Ovary (tissue), 9 donors: ENCODE results near the gene SKAP2. TPM values are rescaled to one million over a fixed set of nuclear protein-coding genes. Genes with fewer than 3 reads are reported as not detected.
A peak's percentile ranks its signal among the peaks of the same experiment; 100 is the strongest.

ENCODE experiments used
- DNase-seq, 5 donors: peaks; one replicate each; pipeline ENCODE4 v3.0.0-alpha.2; 2019 to 2020
- H3K27ac ChIP-seq, 2 donors: fragments of 200-600 bp; one replicate each; pipeline versions ENCODE4 v1.5.1 to v1.8.0; 2019 to 2022
- H3K27me3 ChIP-seq: fragments of 200-600 bp; one replicate; pipeline ENCODE4 v1.8.0; 2022
- H3K36me3 ChIP-seq: fragments of 200-600 bp; sonication (generic); one replicate; pipeline ENCODE4 v1.5.1; 2019
- H3K4me1 ChIP-seq: one replicate; pipeline ENCODE4 v1.8.1; 2013; ENCODE audit warnings: mild to moderate bottlenecking, moderate library complexity; ENCODE audit not compliant: insufficient read depth
- H3K4me3 ChIP-seq: fragments of 200-600 bp; sonication (generic); one replicate; pipeline ENCODE4 v1.5.1; 2017
- H3K9me3 ChIP-seq, 2 donors: fragments of 200-600 bp in 1 of 2; sonication (generic) in 1 of 2; one replicate each; pipeline versions ENCODE4 v1.5.1 to v1.8.1; 2013 to 2019; ENCODE audit warnings: mild to moderate bottlenecking in 1 of 2, moderate library complexity in 1 of 2
- EP300 ChIP-seq: sonication (generic); formaldehyde crosslinking; IDR thresholded peaks from one replicate; pipeline ENCODE4 v1.6.1; 2017; ENCODE audit warnings: antibody characterized with exemption
- POLR2A ChIP-seq: fragments of 450-650 bp; IDR thresholded peaks from one replicate; pipeline ENCODE4 v1.6.1; 2017; ENCODE audit warnings: antibody characterized with exemption, mild to moderate bottlenecking, moderate library complexity
- WGBS, 3 donors: extraction: QIAGEN DNeasy Blood & Tissue Kit in 1 of 3; methylation state at CpG; one replicate each; pipeline versions ENCODE4 v1.1.5 to v1.1.7; 2013 to 2017; 5-methylcytosine and 5-hydroxymethylcytosine counted together
- intact Hi-C, 4 donors: fragments of 100-400 bp; cut with DNase I; formaldehyde crosslinking; loops; one replicate each; pipeline versions ENCODE4 v1.11.0 to v1.15.1; 2022 to 2023
- polyA plus RNA-seq, 2 donors: library from polyadenylated mRNA; stranded (reverse); fragments of 200-250 nt in 1 of 2; fragments of 350-450 nt in 1 of 2; fragmentation: Illumina TruSeq in 1 of 2; extraction: RNeasy Lipid Tissue Mini Kit (QIAGEN cat#74804) in 1 of 2; gene quantifications; one replicate each; pipeline ENCODE4 v1.2.3, GENCODE V29; 2013 to 2014
- total RNA-seq, 7 donors: library from RNA; depleted of rRNA in 2 of 7; stranded (reverse); fragments of >200 nt in 2 of 7; fragmentation: NEBNext Ultra II Directional in 3 of 7; extraction: Animal tissue kit (Norgen Biotek cat#: 25700) in 3 of 7; gene quantifications; one replicate each; pipeline versions ENCODE4 v1.1.0 to v1.2.4, GENCODE V29; 2016 to 2023
- TF ChIP-seq, protein P1 (sequence below), 3 donors: fragments of 450-650 bp in 2 of 3; fragments of 200-600 bp in 1 of 3; IDR thresholded peaks; one replicate each; pipeline versions ENCODE4 v1.5.1 to v1.8.0; 2016 to 2022; ENCODE audit warnings: antibody characterized with exemption in 3 of 3, mild to moderate bottlenecking in 1 of 3
- donor health status: DM: no; HTN: no; CAD: no; lungs with moderate emphysema.
- donor health status: DM: no; HTN: no; CAD: no.
- donor health status: Bipolar disorder and iron deficiency.
- donor health status: DM: yes; HTN: yes; CAD: no.
- donor health status: DM: no; HTN: no; CAD: no.
- donor health status: DM: yes; HTN: yes; CAD: no.

The SKAP2 gene
- total and polyA plus RNA-seq, 9 donors: 8.6 to 40.8 (median 20.0) TPM

DNA sequence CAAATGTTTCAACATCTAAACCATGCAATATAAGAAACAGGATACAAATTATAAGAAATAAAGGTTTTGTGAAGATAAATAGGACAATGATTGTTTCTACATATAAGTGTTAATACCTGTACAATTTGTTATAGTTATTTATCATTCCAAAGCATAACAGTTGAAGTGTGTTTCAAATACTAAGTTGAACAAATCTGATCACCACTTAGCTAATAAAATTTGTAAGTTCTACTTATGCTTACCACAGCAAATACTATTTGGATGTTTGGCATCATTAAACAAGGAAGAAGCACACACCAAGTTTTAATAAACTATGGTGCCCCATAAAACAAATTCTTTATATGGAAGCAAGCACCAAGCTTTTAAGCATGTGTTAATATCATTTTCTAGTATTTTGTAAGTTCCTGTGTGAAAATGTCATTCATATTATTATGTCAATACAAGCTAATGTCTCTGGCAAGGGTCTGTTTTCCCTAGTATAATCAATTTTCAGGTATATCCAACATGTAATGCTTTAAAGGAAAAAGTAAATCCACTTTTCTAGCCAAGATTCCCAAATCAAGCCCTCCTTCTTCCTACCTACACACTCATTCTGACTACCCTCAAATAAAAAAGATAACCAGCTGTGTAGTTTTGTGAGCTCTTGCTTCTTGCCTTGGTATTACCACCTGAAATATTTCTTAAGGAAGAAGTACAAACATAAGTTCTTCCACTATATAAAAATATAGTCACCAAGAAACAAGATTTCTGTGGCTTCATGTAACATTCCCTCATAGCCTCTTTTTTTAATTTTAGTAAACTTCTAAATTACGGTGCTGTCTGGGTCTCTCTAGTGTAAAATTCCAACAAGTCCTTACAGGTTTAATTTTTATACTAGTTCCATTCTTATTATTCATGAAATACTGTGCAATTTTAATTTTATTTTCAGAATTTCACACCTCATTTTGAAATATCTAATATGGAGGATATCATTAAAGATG is 9.2 kb downstream of the SKAP2 start:
- no peaks in the 10 kb centered on the region for H3K36me3 ChIP-seq
- H3K9me3 ChIP-seq: no peaks in the 10 kb centered on the region
- 93 to 98% (median 94%) methylated on average over 1 of the region's 1 CpG for WGBS, 3 donors
- no peak for DNase-seq
- no peak for TF ChIP-seq POLR2A
- TF ChIP-seq EP300: no peak
- TF ChIP-seq, protein P1, sequence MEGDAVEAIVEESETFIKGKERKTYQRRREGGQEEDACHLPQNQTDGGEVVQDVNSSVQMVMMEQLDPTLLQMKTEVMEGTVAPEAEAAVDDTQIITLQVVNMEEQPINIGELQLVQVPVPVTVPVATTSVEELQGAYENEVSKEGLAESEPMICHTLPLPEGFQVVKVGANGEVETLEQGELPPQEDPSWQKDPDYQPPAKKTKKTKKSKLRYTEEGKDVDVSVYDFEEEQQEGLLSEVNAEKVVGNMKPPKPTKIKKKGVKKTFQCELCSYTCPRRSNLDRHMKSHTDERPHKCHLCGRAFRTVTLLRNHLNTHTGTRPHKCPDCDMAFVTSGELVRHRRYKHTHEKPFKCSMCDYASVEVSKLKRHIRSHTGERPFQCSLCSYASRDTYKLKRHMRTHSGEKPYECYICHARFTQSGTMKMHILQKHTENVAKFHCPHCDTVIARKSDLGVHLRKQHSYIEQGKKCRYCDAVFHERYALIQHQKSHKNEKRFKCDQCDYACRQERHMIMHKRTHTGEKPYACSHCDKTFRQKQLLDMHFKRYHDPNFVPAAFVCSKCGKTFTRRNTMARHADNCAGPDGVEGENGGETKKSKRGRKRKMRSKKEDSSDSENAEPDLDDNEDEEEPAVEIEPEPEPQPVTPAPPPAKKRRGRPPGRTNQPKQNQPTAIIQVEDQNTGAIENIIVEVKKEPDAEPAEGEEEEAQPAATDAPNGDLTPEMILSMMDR (IDR thresholded peaks at IDR 0.05): no peak
- H3K27ac ChIP-seq: no peak overlapping the region
- no peak overlapping the region for H3K4me3 ChIP-seq
- no peaks in the 10 kb centered on the region for H3K27me3 ChIP-seq
- intact Hi-C loops: loop anchor here in 3 of 4 donors (5.0 kb wide), 2 partner anchors 277 to 287 kb away; partner anchors contain the start of genes HOXA5 (in 3 of the 3) and HOXA4 (in 1 of the 3)
- peaks cover 6% of the 10 kb centered on the region for H3K4me1 ChIP-seq

DNA sequence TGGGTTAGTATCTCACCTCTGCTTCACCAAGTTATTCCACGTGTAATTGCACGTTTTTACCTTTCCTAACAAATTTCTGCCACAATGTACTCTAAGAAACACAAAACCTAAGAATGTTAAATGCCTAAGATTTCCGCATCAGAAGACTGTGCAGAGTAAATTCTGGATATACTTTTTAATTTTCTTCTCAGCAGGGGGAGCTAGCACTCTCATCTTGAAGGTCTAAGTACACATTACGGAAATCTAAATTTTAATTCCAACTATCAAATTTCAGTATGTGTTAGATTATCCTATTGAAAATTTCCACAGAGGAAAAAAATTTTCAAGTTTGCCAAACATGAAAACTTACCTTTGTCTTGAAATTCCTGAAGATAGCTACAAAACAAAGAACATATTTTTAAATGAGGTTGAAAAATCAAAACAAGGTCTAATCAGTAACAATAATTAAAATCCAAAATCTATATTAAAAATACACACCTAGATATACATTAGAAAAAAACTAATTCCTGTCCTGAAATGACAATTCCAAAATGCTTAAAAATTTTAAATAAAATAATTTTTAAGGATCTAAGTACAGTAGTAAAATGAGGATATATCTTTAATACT is 10.5 kb downstream of the SKAP2 start:
- peaks cover 6% of the 10 kb centered on the region for H3K4me1 ChIP-seq
- H3K4me3 ChIP-seq: no peak overlapping the region
- H3K9me3 ChIP-seq: no peaks in the 10 kb centered on the region
- no peaks in the 10 kb centered on the region for H3K27me3 ChIP-seq
- no peak for DNase-seq
- intact Hi-C loops: loop anchor here in 2 of 4 donors (5.0 kb wide), 1 partner anchor 288 kb away; the partner anchor contains the start of gene HOXA5 (in 2 of the 2)
- H3K36me3 ChIP-seq: no peaks in the 10 kb centered on the region
- TF ChIP-seq, protein P1 (IDR thresholded peaks at IDR 0.05): peak in 2 of 3 donors; percentile 16 to 61
- no peak for TF ChIP-seq EP300
- WGBS, 3 donors: 29 to 32% (median 30%) methylated on average over 4 of the region's 4 CpGs
- no peak overlapping the region for H3K27ac ChIP-seq

DNA sequence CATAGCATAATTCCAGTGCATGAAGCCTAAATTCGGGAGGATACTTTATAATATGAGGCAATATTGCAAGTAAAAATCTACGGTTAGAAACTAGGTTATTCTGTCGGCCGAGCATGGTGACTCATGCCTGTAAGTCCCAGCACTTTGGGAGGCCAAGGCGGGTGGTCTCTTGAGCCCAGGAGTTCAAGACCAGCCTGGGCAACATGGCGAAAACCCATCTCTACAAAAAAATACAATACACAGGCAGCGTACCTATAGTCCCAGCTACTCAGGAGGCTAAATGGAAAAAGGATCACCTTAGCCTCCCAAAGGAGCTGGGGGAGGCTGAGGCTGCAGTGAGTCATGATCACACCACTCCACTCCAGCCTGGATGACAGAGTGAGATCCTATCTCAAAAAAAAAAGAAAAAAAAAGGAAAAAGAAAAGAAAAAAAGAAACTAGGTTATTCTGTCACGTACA is 14.2 kb downstream of the SKAP2 start:
- intact Hi-C loops: loop anchor here in 2 of 4 donors (5.0 kb wide), 1 partner anchor 292 kb away; the partner anchor contains the start of gene HOXA5 (in 2 of the 2)
- TF ChIP-seq POLR2A: no peak
- TF ChIP-seq, protein P1 (IDR thresholded peaks at IDR 0.05): no peak
- TF ChIP-seq EP300: no peak
- Histone ChIP-seq H3K36me3 (no peaks in the 10 kb centered on the region), H3K9me3 (no peaks in the 10 kb centered on the region), H3K4me3 (no peak overlapping the region), H3K27ac (no peak overlapping the region), H3K27me3 (no peaks in the 10 kb centered on the region), H3K4me1 (no peaks in the 10 kb centered on the region)
- WGBS, 3 donors: 93 to 94% (median 94%) methylated on average over 8 of the region's 8 CpGs
- DNase-seq: no peak

DNA sequence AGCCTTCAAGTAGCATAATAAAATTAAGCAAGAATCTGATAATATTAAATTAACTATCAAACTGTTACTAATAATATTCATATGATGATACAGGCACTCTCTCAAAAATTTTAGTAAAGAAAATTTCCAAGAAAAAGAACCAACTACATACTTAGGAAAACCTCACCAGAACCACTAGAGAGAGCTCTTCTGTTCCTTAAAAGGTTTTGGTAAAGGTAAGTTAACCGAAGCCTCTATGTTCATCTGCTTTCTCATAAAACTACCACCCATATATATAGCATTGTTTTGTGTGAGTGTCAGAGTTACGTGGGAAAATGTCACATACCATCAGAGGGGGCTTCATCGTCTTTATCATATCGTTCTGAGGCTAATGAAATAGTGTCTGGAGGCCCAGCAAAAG is 20.7 kb downstream of the SKAP2 start:
- no peak overlapping the region for H3K4me3 ChIP-seq
- WGBS, 3 donors: 66 to 81% (median 70%) methylated on average over 4 of the region's 4 CpGs

More for the DNA sequence above, 20.7 kb downstream of the SKAP2 start:
- intact Hi-C loops: loop anchor here in 1 of 4 donors (10.0 kb wide), 1 partner anchor 959 kb away; no protein-coding TSS in a partner anchor
- no peak overlapping the region for H3K27ac ChIP-seq
- DNase-seq: no peak
- no peaks in the 10 kb centered on the region for H3K9me3 ChIP-seq
- H3K27me3 ChIP-seq: no peaks in the 10 kb centered on the region
- no peaks in the 10 kb centered on the region for H3K36me3 ChIP-seq
- H3K4me1 ChIP-seq: no peaks in the 10 kb centered on the region
- TF ChIP-seq, protein P1 (IDR thresholded peaks at IDR 0.05): no peak
- TF ChIP-seq EP300 (no peak), POLR2A (no peak)
